Measurements from ENCODE around the gene PARVB.

GRCh38 chr22:44102856-44103255 is 78.8 kb downstream of the PARVB start:
- TF ChIP-seq, protein P1, sequence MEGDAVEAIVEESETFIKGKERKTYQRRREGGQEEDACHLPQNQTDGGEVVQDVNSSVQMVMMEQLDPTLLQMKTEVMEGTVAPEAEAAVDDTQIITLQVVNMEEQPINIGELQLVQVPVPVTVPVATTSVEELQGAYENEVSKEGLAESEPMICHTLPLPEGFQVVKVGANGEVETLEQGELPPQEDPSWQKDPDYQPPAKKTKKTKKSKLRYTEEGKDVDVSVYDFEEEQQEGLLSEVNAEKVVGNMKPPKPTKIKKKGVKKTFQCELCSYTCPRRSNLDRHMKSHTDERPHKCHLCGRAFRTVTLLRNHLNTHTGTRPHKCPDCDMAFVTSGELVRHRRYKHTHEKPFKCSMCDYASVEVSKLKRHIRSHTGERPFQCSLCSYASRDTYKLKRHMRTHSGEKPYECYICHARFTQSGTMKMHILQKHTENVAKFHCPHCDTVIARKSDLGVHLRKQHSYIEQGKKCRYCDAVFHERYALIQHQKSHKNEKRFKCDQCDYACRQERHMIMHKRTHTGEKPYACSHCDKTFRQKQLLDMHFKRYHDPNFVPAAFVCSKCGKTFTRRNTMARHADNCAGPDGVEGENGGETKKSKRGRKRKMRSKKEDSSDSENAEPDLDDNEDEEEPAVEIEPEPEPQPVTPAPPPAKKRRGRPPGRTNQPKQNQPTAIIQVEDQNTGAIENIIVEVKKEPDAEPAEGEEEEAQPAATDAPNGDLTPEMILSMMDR (IDR thresholded peaks at IDR 0.05) = no peak
- TF ChIP-seq POLR2A (IDR thresholded peaks at IDR 0.05) = no peak
- no peak for TF ChIP-seq POLR2AphosphoS5 (IDR thresholded peaks at IDR 0.05)
